HK-2 (cell line): ENCODE measurements around the gene ANP32E.

Source experiments
- DNase-seq: peaks from one replicate; pipeline ENCODE4 v3.0.0-alpha.2; 2018; ENCODE audit not compliant: unreplicated experiment

Gene ANP32E

GRCh38 chr1:150235852-150236613 is at the start of gene ANP32E:
Gene ANP32E (minus strand): TSS chr1:150236112. CDS start chr1:150235786, 326 bp downstream.
- DNase-seq: peak; percentile 94

GRCh38 chr1:150283260-150283659 is 47.3 kb upstream of the ANP32E start:
- DNase-seq: no peak

GRCh38 chr1:150282558-150282958 is 46.6 kb upstream of the ANP32E start:
- no peak for DNase-seq

GRCh38 chr1:150281758-150282557 is 46.0 kb upstream of the ANP32E start, which contains the start of gene CIART:
Gene CIART (plus strand): TSS chr1:150282554. CDS start chr1:150283268, 714 bp downstream.
- peak; percentile 95 for DNase-seq

GRCh38 chr1:150281221-150281757 is 45.4 kb upstream of the ANP32E start:
- DNase-seq: peak; percentile 56

GRCh38 chr1:150280138-150280707 is 44.3 kb upstream of the ANP32E start:
- DNase-seq: no peak

GRCh38 chr1:150273311-150273710 is 37.4 kb upstream of the ANP32E start:
- no peak for DNase-seq

- no peak for DNase-seq
These were observed 35.5 kb upstream of the ANP32E start for GRCh38 chr1:150271291-150271959.

- no peak for DNase-seq
These were observed 33.5 kb upstream of the ANP32E start for GRCh38 chr1:150269451-150269850.

GRCh38 chr1:150268705-150269403 is 32.9 kb upstream of the ANP32E start, which contains the start of gene APH1A:
Gene APH1A (minus strand): TSS chr1:150269016. CDS start chr1:150268810, 206 bp downstream.
- peak; percentile 94 for DNase-seq

GRCh38 chr1:150268340-150268704 is 32.4 kb upstream of the ANP32E start:
- peak; percentile 43 for DNase-seq

GRCh38 chr1:150267896-150268295 is 32.0 kb upstream of the ANP32E start:
- DNase-seq: no peak

GRCh38 chr1:150263549-150263948 is 27.6 kb upstream of the ANP32E start:
- DNase-seq: no peak

- no peak for DNase-seq
These were observed 26.7 kb upstream of the ANP32E start for GRCh38 chr1:150262388-150263320.

- DNase-seq: no peak
These were observed 25.5 kb upstream of the ANP32E start for GRCh38 chr1:150261367-150261766.

GRCh38 chr1:150259758-150260669 is 24.1 kb upstream of the ANP32E start:
- no peak for DNase-seq

- DNase-seq: no peak
These were observed 23.3 kb upstream of the ANP32E start for GRCh38 chr1:150259217-150259616.

- DNase-seq: no peak
These were observed 22.0 kb upstream of the ANP32E start, which contains the start of gene CA14 for GRCh38 chr1:150257624-150258585. Gene CA14 (plus strand): TSS chr1:150257774. CDS start chr1:150258129, 355 bp downstream.
